ENCODE measurements around the gene SETBP1. TPM values are rescaled to one million over a fixed set of nuclear protein-coding genes. Genes with fewer than 3 reads are reported as not detected.

SETBP1 gene
- total and polyA plus RNA-seq, 9 of the 15 experiments (the other 6 are each of a cell fraction or from before 2014, with no cell fraction given): under 0.01 to 0.13 (median 0.04) TPM

GRCh38 chr18:45008694-45009413 lies 328.2 kb downstream of the SETBP1 start:
- WGBS (ENCODE audit: insufficient coverage, low coverage, missing lambda C conversion rate): 2% methylated on average over 8 of the region's 13 CpGs
- intact Hi-C loops (cut with micrococcal nuclease): no loop called here
- Histone ChIP-seq H3K27ac (ENCODE audit: extremely low read depth, low read depth, low read length) (no peak overlapping the region), H3K36me3 (ENCODE audit: control insufficient read depth, insufficient read depth, low read length) (no peaks in the 10 kb centered on the region), H3K4me3 (no peak overlapping the region), H3K4me1 (replicated peaks in 1 of 2; ENCODE audit: control insufficient read depth in 2 of 2, insufficient read depth in 2 of 2, low read length in 2 of 2) (no peaks in the 10 kb centered on the region), H3K79me2 (ENCODE audit: control insufficient read depth, insufficient read depth, low read length) (no peaks in the 10 kb centered on the region), H3K27me3 (ENCODE audit: control insufficient read depth in 2 of 2, insufficient read depth in 2 of 2, low read length in 2 of 2) (no peaks in the 10 kb centered on the region), H2AFZ (ENCODE audit: low read depth, low read length) (no peak overlapping the region), H4K20me1 (replicated peaks; ENCODE audit: control insufficient read depth, insufficient read depth, low read length) (no peaks in the 10 kb centered on the region), H3K4me2 (ENCODE audit: insufficient read depth, low read length) (no peak overlapping the region), H3K9ac (ENCODE audit: insufficient read depth in 1 of 2, low read depth in 2 of 2, low read length in 2 of 2) (no peak overlapping the region), H3K9me1 (ENCODE audit: control insufficient read depth, insufficient read depth, low read length) (no peaks in the 10 kb centered on the region), H3K9me3 (replicated peaks; ENCODE audit: control insufficient read depth, insufficient read depth, low read depth, low read length) (no peaks in the 10 kb centered on the region)
- FAIRE-seq (no peak), ATAC-seq (no peak), DNase-seq (ENCODE audit: extremely low read depth in 1 of 4, low spot score in 3 of 4) (no peak)
- in situ Hi-C loops (cut with MboI): no loop called here
- POLR2A ChIA-PET: no interaction called here
- BruUV-seq (replicated peaks): no TSS peak
- CTCF ChIA-PET (ENCODE audit: low intra/inter-chr PET ratio): no interaction called here
- no peak for TF ChIP-seq MXD1 (CRISPR knock-in tag; IDR thresholded peaks at IDR 0.05; ENCODE audit: borderline replicate concordance, poor library complexity, severe bottlenecking)
- TF ChIP-seq, protein P1, sequence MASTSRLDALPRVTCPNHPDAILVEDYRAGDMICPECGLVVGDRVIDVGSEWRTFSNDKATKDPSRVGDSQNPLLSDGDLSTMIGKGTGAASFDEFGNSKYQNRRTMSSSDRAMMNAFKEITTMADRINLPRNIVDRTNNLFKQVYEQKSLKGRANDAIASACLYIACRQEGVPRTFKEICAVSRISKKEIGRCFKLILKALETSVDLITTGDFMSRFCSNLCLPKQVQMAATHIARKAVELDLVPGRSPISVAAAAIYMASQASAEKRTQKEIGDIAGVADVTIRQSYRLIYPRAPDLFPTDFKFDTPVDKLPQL (IDR thresholded peaks at IDR 0.05; ENCODE audit: extremely low read depth, insufficient read length): no peak
- TF ChIP-seq HDAC8 (tag; IDR thresholded peaks at IDR 0.05): no peak
- no peak for TF ChIP-seq CXXC5 (CRISPR knock-in tag; IDR thresholded peaks at IDR 0.05)
- no peak for TF ChIP-seq THRAP3 (IDR thresholded peaks at IDR 0.05; ENCODE audit: borderline replicate concordance)
- TF ChIP-seq XRCC3 (IDR thresholded peaks at IDR 0.05): no peak
- TF ChIP-seq, protein P2, sequence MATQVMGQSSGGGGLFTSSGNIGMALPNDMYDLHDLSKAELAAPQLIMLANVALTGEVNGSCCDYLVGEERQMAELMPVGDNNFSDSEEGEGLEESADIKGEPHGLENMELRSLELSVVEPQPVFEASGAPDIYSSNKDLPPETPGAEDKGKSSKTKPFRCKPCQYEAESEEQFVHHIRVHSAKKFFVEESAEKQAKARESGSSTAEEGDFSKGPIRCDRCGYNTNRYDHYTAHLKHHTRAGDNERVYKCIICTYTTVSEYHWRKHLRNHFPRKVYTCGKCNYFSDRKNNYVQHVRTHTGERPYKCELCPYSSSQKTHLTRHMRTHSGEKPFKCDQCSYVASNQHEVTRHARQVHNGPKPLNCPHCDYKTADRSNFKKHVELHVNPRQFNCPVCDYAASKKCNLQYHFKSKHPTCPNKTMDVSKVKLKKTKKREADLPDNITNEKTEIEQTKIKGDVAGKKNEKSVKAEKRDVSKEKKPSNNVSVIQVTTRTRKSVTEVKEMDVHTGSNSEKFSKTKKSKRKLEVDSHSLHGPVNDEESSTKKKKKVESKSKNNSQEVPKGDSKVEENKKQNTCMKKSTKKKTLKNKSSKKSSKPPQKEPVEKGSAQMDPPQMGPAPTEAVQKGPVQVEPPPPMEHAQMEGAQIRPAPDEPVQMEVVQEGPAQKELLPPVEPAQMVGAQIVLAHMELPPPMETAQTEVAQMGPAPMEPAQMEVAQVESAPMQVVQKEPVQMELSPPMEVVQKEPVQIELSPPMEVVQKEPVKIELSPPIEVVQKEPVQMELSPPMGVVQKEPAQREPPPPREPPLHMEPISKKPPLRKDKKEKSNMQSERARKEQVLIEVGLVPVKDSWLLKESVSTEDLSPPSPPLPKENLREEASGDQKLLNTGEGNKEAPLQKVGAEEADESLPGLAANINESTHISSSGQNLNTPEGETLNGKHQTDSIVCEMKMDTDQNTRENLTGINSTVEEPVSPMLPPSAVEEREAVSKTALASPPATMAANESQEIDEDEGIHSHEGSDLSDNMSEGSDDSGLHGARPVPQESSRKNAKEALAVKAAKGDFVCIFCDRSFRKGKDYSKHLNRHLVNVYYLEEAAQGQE (IDR thresholded peaks at IDR 0.05; ENCODE audit: borderline replicate concordance): no peak
- TF ChIP-seq, protein P2 (CRISPR knock-in tag; IDR thresholded peaks at IDR 0.05; ENCODE audit: low read depth): no peak
- TF ChIP-seq NFXL1 (CRISPR knock-in tag; IDR thresholded peaks at IDR 0.05): no peak
- no peak for TF ChIP-seq PPARD (CRISPR knock-in tag; IDR thresholded peaks at IDR 0.05)
- no peak for TF ChIP-seq ZNF586 (CRISPR knock-in tag; conservative IDR thresholded peaks at IDR 0.05)
- no peak for TF ChIP-seq TOE1 (IDR thresholded peaks at IDR 0.05; ENCODE audit: borderline replicate concordance)
- TF ChIP-seq TOE1 (CRISPR knock-in tag; IDR thresholded peaks at IDR 0.05; ENCODE audit: borderline replicate concordance, low read depth): no peak
